Fibroblast of skin of right biceps (primary cell): Measurements from ENCODE around the gene DNAJC4.
A peak's percentile ranks its signal among the peaks of the same experiment; 100 is the strongest.

Experiments
- DNase-seq: peaks from one replicate; pipeline ENCODE4 v3.0.0-alpha.2; 2013

The DNAJC4 gene

GRCh38 chr11:64230171-64230984 is at the start of gene DNAJC4:
Gene DNAJC4, plus strand, starts transcription at chr11:64230548. Its CDS starts 307 bp downstream, at chr11:64230855.
- DNase-seq: peak; percentile 87

- no peak for DNase-seq
Observed at GRCh38 chr11:64180891-64181290, 49.5 kb upstream of the DNAJC4 start.

GRCh38 chr11:64181506-64182411 is 48.6 kb upstream of the DNAJC4 start:
- peak; percentile 91 for DNase-seq

GRCh38 chr11:64183890-64184289 is 46.5 kb upstream of the DNAJC4 start:
- no peak for DNase-seq

DNA sequence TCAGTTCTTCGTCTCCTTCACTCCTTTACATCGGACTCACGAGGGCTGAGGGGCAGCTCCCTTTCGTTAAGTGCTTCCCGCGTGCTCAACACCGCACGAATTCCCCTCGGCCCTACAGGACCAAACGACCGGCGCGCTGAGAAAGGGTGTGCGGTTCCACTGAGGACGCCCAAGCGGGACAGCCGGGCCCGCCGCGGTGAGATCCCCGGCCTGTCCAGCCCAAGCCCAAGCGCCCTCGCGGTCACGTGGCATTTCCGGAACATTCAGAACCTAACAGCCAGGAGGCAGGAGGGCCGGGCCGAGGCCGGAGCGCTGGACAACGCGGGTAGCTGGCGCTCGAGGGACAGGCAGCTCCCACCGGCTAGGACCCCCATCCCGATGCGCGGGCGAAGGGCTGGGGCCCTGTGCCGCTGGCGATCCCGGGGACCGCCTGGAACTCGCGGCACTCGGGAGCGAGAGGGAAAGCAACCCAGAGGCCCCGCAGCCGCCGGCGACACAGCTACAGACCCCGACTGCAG is 45.1 kb upstream of the DNAJC4 start:
- peak; percentile 76 for DNase-seq

GRCh38 chr11:64185693-64186491 is 44.5 kb upstream of the DNAJC4 start, which contains the start of gene STIP1:
Gene STIP1, plus strand, starts transcription at chr11:64186171. Its CDS starts 91 bp downstream, at chr11:64186262.
- peak; percentile 100 for DNase-seq

GRCh38 chr11:64186492-64187165 is 43.7 kb upstream of the DNAJC4 start:
- no peak for DNase-seq

GRCh38 chr11:64192434-64192833 is 37.9 kb upstream of the DNAJC4 start:
- DNase-seq: no peak

DNA sequence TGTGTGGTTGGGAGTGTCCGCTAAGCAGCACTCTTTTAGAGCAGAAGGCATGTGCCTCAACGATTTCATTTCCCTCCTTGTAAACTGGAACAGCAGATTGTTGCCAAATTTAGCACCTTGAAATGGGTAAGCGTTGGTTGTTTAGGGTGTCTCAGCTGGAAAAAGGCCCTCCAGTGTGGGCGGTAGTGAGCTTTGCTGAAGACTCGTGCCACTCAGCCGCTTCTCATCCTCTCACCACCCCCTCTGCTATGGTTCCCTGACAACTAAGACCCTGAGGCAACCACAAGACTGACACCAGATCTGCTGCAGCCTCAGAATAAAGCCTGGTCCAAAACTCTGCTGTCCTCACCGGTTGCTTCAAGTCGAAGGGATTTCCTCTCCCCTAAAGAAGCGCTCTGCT is 33.7 kb upstream of the DNAJC4 start:
- DNase-seq: no peak

GRCh38 chr11:64198511-64198910 is 31.8 kb upstream of the DNAJC4 start:
- DNase-seq: no peak

DNA sequence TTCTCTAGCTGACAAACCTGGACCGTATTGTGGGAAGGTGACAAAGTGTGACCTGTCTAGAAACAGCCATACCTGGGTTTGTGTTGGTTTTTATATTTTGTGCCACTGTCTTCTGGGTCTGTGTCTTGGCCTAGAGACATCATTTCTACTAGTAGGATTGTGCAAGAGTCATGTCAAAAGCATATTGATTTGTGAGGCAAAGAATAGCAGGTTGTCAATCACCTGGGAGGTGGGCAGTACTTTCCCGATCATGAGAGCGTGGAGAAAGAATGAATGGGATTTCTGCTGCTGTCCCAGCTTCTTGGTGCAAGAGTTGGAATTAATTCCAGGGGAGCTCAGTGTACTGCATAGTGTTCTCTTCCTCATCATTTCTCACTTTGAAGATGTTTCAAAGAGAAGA is 28.8 kb upstream of the DNAJC4 start:
- no peak for DNase-seq

GRCh38 chr11:64202992-64203391 is 27.4 kb upstream of the DNAJC4 start:
- no peak for DNase-seq

- no peak for DNase-seq
Observed at GRCh38 chr11:64203421-64204079, 26.8 kb upstream of the DNAJC4 start.

GRCh38 chr11:64204080-64204440 is 26.3 kb upstream of the DNAJC4 start:
- no peak for DNase-seq

- peak; percentile 94 for DNase-seq
Observed at GRCh38 chr11:64204464-64204989, 25.8 kb upstream of the DNAJC4 start.

DNA sequence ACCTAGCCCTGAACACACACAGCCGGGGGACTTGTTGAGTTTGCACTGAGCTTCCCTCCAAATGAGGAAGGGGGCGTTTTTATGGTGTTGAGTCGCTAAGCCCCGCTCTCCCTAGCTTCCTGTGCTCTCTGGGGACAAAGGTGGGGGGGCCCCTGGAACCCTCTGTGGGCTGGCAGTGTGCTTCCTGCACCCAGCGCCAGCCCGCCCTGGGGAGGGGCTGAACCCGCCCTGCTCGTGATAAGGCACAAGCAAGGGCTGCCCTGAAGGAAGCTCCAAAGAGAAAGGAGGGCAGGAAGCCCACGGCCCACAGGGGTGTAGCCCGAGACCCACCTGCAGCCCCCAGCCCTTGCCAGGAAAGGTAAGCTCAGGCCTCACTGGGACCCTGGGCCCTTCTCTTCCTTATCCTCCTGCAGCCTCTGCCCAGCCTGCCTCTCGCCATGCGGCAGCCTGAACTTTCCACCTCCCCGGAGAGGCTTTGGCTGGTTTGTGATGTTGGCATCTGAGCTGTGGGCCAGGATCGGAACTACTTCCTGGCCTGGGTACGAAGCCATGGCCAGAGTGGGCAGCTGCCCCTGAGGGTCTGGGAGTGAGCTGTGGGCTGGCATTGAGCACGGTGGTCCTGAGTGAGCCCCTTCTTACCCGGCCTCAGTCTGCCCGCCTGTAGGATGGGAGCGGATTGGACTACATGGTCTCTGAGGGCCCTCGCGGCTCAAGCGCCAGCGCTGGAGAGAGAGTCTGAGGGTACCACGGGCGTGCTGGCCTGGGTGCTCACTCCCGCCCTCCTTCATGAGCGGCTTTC is 23.7 kb upstream of the DNAJC4 start, which contains the start of gene FERMT3:
FERMT3 (plus strand) TSS at position 265 of the 799 bp plus-strand sequence. CDS start 644 bp downstream, outside the sequence.
- DNase-seq: no peak

DNA sequence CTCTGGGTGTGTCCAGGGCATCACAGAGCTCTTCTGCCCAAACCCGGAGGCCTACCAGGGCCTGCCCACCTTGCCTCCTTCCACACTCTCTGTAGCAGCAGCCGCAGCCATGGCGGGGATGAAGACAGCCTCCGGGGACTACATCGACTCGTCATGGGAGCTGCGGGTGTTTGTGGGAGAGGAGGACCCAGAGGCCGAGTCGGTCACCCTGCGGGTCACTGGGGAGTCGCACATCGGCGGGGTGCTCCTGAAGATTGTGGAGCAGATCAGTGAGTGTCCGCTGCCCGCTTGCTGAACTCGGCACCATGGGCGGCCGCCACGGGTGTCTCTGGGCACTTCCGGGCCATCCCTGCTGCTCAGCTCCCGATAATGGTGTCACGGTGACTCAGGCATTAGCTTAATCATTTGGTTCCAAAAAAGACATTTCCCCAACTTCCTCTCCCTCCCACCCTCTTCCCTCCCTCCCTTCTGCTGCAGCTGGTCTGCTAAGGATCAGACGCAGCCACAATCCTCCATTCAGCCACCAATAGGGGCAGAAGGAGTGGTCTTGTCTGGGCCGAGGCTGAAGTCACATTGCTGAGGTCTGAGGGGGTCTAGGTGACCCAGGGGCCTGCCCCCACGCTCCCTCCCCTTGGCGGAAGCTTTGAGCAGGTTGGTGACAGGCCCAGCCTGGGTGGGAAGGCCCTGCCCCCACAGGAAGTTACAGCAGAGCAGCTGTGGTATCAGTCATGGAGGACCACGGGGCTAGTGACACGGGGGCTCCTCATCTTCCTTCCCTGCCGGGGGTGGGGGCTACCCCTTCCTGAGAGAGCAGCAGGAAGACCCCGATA is 22.9 kb upstream of the DNAJC4 start:
- DNase-seq: peak; percentile 81

DNA sequence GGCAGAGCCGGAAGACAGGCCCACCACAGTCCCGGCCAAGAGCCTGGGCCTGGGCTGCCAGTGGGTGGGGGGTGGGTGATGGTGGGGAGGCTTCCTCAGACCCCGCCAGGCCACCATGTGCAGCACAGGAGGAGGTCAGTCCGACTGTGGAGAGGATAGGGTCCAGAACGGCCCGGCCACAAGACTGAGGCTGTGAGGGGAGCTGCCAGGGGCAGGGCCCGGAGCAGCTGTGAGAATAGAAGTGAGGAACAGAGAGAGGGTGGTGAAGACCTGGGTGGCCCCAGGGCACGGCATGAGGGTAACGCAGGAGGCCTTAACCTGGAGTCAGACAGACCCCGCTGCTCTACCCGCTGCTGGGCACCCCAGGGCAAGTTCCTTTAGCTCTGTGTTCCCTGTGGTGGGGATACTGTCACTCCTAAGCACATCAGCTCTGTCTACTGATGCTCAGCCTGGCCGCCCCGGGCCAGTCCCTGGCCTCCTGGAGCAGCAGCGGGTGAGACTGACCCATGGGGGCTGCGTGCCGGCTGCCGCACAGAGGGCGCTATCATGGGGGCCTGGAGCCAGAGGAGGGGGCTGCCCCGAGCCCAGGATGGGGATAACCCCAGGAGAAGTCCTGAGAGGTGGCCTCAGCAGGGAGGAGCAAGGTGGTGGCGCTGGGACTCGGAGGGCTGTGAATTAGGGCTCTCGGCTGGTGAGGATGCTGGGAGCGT is 22.1 kb upstream of the DNAJC4 start:
- no peak for DNase-seq
